Measurements from ENCODE around the gene SCG3. TPM values are rescaled to one million over a fixed set of nuclear protein-coding genes. Genes with fewer than 3 reads are reported as not detected.
A peak's percentile ranks its signal among the peaks of the same experiment; 100 is the strongest.

SCG3 gene
- total and polyA plus RNA-seq, 5 experiments from 2014 or later = not detected

DNA sequence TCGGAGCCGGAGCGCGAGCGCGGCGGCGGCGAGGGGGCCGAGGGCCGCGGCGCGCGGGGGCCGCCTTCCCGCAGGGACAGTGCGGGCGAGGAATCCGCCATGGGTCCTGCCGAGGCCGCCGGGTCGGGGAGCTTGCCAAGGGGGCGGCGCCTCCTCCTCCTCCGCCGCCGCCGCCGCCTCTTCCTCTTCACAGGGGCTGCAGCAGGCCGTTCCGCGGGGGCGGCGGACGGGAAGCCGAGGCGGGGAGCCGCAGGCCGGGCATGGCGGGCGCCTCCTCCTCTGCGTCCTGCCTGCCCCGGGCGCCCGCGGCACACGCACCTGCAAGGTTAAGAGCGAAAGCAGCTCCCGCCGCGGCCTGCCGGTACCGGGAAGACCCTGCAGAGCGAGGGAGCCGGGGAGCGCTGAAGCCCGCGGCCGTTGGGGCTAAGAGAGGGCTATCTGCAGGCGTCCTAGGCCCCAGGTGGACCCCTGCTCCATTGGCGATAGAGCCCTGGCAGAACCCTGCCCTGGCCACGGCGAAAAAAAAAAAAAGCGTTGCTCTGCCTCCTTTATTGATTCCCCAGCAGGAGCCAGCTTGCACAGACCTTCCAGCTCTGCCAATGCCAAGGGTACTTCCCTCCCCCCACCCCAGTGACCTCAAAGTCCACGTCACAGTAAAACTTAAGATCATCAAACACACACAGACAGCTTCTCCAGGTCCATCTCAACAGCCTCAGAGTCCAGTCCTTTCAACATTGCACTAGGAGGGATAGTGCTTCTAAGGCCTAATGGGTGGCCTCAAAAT, 56.4 kb downstream of the SCG3 start, which contains the start of gene LYSMD2:
Gene LYSMD2 (minus strand): TSS at position 134 of the 784 bp plus-strand sequence. CDS start 33 bp downstream, at position 101.
- H3K27me3 Mint-ChIP-seq = no peaks in the 10 kb centered on the region
- POLR2A ChIA-PET = interaction anchor here (0.7 to 5.4 kb wide), 15 partner anchors 9 to 441 kb away, joined by 3 to 68 read pairs (median 6); partner anchors contain the start of genes DMXL2, LEO1 and TMOD2
- peak within 1 kb of the TSS; percentile 93 to 99 (median 97) for H3K27ac Mint-ChIP-seq
- ATAC-seq (peak; percentile 63 to 72), DNase-seq (peak; percentile 51 to 84 (median 68))
- no peaks in the 10 kb centered on the region for H3K9me3 Mint-ChIP-seq
- H3K4me3 Mint-ChIP-seq = peak within 1 kb of the TSS; percentile 83 to 97 (median 92)
- no peaks in the 10 kb centered on the region for H3K36me3 Mint-ChIP-seq
- peaks cover 28 to 54% (median 53%) of the 10 kb centered on the region in 4 donors for H3K4me1 Mint-ChIP-seq

DNA sequence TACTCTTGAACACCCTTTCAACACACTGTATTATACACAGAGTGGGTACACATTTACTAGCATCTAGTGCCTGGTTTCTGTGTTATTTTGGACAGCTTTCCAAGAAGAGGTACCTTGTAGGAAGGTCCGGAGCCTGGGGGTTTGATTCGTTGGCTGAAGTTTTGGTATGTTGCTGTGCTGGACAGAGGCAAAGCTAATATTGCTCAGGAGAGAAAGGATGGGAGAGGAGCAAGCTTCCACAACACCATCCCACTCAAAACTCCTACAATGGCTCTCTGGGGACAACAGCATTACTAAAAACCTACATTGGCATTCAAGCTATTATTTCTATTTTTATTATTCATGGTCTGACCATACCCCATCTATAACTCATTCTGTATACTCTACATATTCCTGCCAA, 57.2 kb downstream of the SCG3 start:
- ATAC-seq (no peak), DNase-seq (no peak)
- Mint-ChIP-seq H3K9me3 (no peaks in the 10 kb centered on the region), H3K4me3 (peak overlapping the region; percentile 75 to 95 (median 88)), H3K27ac (peak overlapping the region; percentile 92 to 99 (median 95)), H3K27me3 (no peaks in the 10 kb centered on the region), H3K36me3 (no peaks in the 10 kb centered on the region), H3K4me1 (peaks cover 20 to 46% (median 44%) of the 10 kb centered on the region in 4 donors)
- POLR2A ChIA-PET = interaction anchor here (0.7 to 5.4 kb wide), 7 partner anchors 9 to 41 kb away, joined by 3 to 68 read pairs (median 7); partner anchors contain the start of gene TMOD2

DNA sequence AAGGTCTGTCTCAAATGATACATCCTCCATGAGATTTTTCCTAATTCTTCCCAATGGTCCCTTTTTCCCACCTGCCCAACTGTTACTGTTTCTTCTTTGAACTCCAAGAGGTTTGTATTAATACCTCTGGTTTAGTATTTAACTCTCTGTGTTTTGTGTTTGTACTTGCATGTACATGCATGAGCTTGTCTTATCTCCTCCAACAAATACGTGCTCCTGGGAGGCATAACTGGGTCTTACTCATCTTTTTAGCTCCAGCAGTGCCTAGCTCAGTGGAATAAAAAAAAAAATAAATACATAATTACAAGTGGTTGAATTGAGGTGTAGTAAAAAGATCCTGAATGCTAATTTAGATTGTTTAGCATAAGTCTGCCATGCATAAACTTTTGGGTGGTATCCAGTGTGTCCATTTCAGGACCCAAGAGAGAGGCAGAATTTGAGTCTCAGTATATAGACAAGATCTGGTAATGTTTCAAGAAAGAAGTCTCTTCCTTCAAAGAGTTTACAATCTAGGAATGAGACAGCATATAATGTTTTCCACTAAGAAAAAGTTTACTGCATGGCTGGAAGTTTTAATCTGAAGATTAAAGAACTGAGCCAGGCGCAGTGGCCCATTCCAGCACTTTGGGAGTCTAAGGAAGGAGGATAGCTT, 57.9 kb downstream of the SCG3 start:
- H3K9me3 Mint-ChIP-seq = no peaks in the 10 kb centered on the region
- no peaks in the 10 kb centered on the region for H3K27me3 Mint-ChIP-seq
- H3K36me3 Mint-ChIP-seq = no peaks in the 10 kb centered on the region
- DNase-seq = no peak
- peak overlapping the region; percentile 41 to 99 (median 95) for H3K27ac Mint-ChIP-seq
- POLR2A ChIA-PET = interaction anchor here (5.4 kb wide), 1 partner anchor 13 kb away, joined by 68 read pairs; the partner anchor contains the start of gene TMOD2
- peak overlapping the region in 8 of 10 donors; percentile 19 to 93 (median 87) for H3K4me3 Mint-ChIP-seq
- peaks cover 20 to 41% (median 38%) of the 10 kb centered on the region in 4 donors for H3K4me1 Mint-ChIP-seq
- ATAC-seq = no peak

DNA sequence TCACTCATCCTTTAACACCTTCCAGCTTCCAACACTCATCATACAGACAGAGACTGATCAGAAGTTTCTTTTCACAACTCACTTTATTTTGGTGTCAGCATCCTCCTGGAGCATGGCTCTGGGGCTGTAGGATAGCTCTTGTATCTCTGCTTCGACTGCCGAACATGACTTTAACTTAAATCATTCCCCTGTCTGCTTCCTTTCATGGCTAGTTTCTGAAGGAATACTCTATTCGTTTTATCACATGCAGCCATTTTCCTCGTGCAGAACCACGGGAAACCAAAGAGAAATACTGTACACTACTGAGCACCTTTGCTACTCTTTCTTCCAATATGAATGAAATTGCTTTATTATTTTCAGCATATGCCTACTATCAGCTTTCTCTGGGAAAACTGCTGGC, 68.0 kb downstream of the SCG3 start:
- Mint-ChIP-seq H3K27me3 (peaks cover 0 to 5% (median 0%) of the 10 kb centered on the region in 5 donors), H3K4me3 (no peak overlapping the region), H3K36me3 (no peaks in the 10 kb centered on the region), H3K27ac (no peak overlapping the region), H3K9me3 (no peaks in the 10 kb centered on the region), H3K4me1 (peaks cover 17 to 37% (median 31%) of the 10 kb centered on the region in 4 donors)
- ATAC-seq = no peak
- no peak for DNase-seq
- POLR2A ChIA-PET = interaction anchor here (8.0 kb wide), 1 partner anchor 11 kb away, joined by 68 read pairs; the partner anchor contains the start of gene LYSMD2

DNA sequence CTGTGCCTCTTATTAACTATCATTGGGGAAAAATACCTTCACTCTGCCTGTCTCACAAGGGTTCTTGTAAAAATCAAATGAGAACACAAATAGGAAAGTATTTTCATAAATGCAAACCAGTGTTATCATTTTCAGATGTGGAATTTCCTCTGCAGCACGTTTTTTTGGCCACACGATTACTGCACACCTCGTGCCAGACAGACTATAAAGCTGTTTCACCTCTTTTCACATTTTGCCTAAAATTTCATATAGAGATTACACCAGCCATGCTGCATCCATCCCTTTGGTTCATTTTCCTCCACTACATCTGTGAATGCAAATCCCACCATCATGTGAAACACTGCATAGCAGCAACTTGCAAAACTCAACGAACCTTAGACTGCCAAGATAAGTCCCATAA, 68.9 kb downstream of the SCG3 start:
- Mint-ChIP-seq H3K27ac (peak overlapping the region in 1 of 10 donors; percentile 68), H3K36me3 (no peaks in the 10 kb centered on the region), H3K9me3 (no peaks in the 10 kb centered on the region), H3K4me3 (peak overlapping the region; percentile 49 to 94 (median 89)), H3K4me1 (peaks cover 20 to 46% (median 39%) of the 10 kb centered on the region in 4 donors), H3K27me3 (peaks cover 0 to 5% (median 0%) of the 10 kb centered on the region in 5 donors)
- POLR2A ChIA-PET = interaction anchor here (8.0 kb wide), 1 partner anchor 12 kb away, joined by 68 read pairs; the partner anchor contains the start of gene LYSMD2
- ATAC-seq = no peak
- no peak for DNase-seq

DNA sequence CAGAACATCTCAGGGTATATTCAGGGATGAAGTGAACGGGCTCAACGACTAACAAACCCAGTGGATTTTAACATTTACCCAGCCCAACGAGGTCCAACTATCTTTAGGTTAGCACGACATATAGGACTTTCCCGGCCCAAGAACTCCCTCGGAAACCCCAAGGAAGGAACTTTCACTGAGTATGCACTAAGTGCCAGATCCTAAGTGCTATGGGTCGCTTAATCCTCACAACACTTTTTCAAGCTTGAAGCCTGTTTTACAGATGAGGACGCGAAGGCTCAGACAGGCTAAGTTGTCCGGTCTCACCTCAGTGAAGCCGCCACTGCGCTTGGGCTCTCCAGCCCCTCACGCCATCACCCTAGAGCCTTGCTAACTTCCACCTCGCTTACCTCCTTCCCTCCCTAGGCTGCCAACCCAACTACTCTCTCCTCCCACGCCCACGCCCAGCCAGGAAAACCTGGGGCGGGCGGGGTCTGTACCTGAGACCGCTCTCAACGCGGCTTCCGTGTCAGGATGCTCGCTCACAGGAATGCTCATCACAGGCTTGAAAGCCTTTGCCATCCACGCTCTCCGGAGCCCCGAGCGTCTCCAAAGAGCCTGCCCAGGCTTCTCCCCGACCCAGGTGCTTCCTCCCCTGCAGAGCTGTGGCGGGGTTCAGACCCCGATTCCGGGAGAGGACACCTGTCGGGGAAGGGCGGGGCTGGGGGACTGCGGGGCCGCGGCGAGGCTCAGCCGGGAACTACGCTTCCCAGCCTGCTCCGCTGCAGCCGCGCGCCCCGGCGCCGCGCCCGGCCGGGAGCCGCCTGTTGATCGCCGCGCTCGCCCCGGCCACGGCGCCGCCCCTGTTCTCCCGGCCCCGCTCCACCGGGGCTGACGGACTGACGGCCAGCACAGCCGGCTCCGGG, 69.7 kb downstream of the SCG3 start, which contains the start of gene TMOD2:
Gene TMOD2 (plus strand): TSS at position 806 of the 905 bp plus-strand sequence. CDS start 14,845 bp downstream, outside the sequence.
- ATAC-seq (peak; percentile 89 to 91), DNase-seq (peak; percentile 11 to 71 (median 44))
- Mint-ChIP-seq H3K36me3 (no peaks in the 10 kb centered on the region), H3K9me3 (no peaks in the 10 kb centered on the region), H3K27ac (peak within 1 kb of the TSS; percentile 22 to 86 (median 73)), H3K4me3 (peak within 1 kb of the TSS; percentile 83 to 94 (median 92)), H3K4me1 (peaks cover 27 to 55% (median 46%) of the 10 kb centered on the region in 4 donors), H3K27me3 (peaks cover 0 to 3% (median 0%) of the 10 kb centered on the region in 5 donors)
- POLR2A ChIA-PET = interaction anchor here (8.0 kb wide), 1 partner anchor 13 kb away, joined by 68 read pairs; the partner anchor contains the start of gene LYSMD2

DNA sequence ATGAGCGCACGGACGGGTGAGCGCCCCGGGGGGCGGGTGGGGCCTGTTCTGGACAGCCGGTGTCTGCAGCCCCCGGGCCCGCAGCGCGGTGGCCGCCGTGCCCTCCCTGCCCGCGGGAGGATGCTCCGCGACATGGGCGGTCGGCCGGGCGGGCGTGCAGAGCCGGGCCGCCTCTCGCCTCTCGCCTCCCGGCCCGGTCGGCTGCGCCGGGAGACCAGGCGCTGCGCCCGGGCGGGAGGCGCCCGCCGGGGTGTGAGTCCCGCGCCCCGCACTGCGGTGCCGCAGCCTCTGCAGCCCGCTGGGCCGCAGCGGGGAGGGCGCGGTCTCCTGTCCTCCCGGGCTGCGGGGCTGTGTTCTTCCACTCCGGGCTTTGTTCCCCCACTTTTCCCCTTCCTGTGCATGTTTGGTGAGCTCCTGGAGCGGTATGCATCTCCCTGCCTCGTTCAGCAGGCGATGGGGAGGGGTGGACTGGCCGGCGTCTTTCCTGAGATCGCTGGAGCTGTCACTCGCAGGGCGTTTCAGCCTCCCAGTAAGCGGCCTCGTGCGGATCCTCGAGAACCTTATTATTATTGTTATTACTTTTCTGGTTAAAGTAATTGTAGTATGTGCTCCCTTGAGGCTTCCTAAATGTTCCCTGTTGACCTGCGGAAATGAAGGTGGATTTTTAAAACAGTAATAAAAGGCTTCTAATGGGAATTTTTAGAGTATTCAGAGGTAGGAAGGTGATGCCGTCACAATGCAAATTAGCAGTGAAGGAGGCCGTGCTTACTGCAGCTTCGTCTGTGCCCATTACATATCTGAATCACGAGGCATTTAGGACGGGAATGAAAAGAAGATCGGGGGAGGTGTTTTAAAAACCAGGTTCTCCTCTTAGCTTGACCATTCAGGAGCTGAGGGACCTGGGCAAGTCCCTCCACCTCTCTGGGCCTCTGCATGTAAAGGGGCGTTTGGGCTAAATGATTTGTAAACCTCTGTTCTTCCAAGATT, 70.7 kb downstream of the SCG3 start:
- Mint-ChIP-seq H3K4me3 (peak overlapping the region; percentile 83 to 94 (median 88)), H3K9me3 (no peaks in the 10 kb centered on the region), H3K36me3 (no peaks in the 10 kb centered on the region), H3K4me1 (peaks cover 27 to 56% (median 46%) of the 10 kb centered on the region in 4 donors), H3K27ac (peak overlapping the region in 7 of 10 donors; percentile 22 to 78 (median 63)), H3K27me3 (peaks cover 0 to 3% (median 0%) of the 10 kb centered on the region in 5 donors)
- ATAC-seq (peak; percentile 47 to 58), DNase-seq (peak in 2 of 10 donors; percentile 13 to 21)
- POLR2A ChIA-PET = interaction anchor here (8.0 kb wide), 1 partner anchor 14 kb away, joined by 68 read pairs; the partner anchor contains the start of gene LYSMD2

DNA sequence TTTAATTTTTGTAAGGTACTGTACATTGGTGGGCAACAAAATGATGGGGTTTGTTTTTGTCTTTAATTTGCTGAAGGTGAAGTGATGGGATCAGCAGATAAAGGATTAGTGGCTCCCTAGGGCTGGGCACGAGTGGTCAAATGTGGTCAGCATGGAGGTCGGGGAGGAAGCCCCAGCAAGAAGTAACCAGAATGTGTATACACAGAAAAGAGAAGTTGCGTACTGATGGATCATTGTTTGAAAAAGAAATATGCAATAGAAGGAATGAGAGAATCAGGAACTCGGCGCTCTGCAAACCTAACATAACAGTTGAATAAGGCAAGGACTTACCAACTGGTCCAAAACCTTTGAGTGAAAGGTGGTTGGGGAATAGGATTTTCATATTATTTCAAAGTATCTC, 71.6 kb downstream of the SCG3 start:
- ATAC-seq = no peak

DNA sequence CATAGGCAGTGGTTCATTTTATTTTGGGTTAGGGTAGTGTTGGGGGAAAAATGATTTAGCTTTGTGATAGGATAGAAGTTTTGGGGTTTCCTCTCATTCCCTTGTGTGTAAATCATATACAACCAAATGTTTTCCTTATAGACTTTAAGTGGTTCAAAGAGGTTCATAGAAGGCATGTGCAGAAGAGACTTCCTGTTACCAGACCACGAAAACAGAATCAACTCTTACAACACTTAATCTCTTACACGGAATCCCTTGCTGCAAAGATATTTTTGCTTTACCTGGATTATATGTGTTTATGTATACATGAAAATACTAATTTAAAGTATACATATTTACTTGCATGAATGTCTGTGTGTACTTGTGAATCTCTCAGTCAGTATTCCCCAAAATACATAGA, 73.0 kb downstream of the SCG3 start:
- POLR2A ChIA-PET = interaction anchor here (8.0 kb wide), 1 partner anchor 16 kb away, joined by 68 read pairs; the partner anchor contains the start of gene LYSMD2
- DNase-seq (peak in 1 of 10 donors; percentile 13), ATAC-seq (no peak)
- Mint-ChIP-seq H3K27ac (peak overlapping the region in 3 of 10 donors; percentile 10 to 57 (median 52)), H3K27me3 (peaks cover 0 to 1% (median 0%) of the 10 kb centered on the region in 5 donors), H3K4me1 (peaks cover 31 to 56% (median 48%) of the 10 kb centered on the region in 4 donors), H3K9me3 (no peaks in the 10 kb centered on the region), H3K4me3 (peak overlapping the region in 8 of 10 donors; percentile 11 to 57 (median 36)), H3K36me3 (no peaks in the 10 kb centered on the region)

More for the DNA sequence above, 71.6 kb downstream of the SCG3 start:
- POLR2A ChIA-PET = interaction anchor here (8.0 kb wide), 1 partner anchor 15 kb away, joined by 68 read pairs; the partner anchor contains the start of gene LYSMD2
- Mint-ChIP-seq H3K4me1 (peaks cover 27 to 56% (median 46%) of the 10 kb centered on the region in 4 donors), H3K36me3 (no peaks in the 10 kb centered on the region), H3K27ac (peak overlapping the region in 3 of 10 donors; percentile 9 to 28 (median 22)), H3K27me3 (peaks cover 0 to 1% (median 0%) of the 10 kb centered on the region in 5 donors), H3K4me3 (peak overlapping the region; percentile 64 to 92 (median 86)), H3K9me3 (no peaks in the 10 kb centered on the region)
- no peak for DNase-seq

DNA sequence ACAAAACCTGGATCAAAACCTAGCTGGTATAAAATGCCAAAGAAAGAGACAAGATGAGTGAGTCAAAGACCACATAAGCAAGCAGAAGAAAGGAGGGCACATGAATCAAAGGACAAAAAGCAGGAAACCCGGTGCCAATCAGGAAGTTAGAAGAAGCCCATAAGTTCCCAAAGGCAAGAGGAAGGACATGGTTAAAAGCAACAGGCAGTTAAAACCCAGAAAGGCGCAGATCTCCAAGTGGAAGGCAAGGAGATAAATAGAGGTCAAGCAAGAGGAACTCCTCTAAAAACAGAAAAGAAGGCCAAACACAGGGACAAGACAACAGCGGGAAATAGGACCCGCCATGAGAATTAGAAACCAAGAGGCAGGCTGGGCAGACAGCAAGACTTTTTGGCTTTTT, 74.5 kb downstream of the SCG3 start:
- no peak overlapping the region for H3K4me3 Mint-ChIP-seq
- H3K4me1 Mint-ChIP-seq = peaks cover 31 to 49% (median 44%) of the 10 kb centered on the region in 4 donors
- H3K27me3 Mint-ChIP-seq = peaks cover 0 to 1% (median 0%) of the 10 kb centered on the region in 5 donors
- POLR2A ChIA-PET = interaction anchor here (8.0 kb wide), 1 partner anchor 18 kb away, joined by 68 read pairs; the partner anchor contains the start of gene LYSMD2
- ATAC-seq (no peak), DNase-seq (no peak)
- H3K27ac Mint-ChIP-seq = peak overlapping the region in 2 of 10 donors; percentile 21 to 67
- no peaks in the 10 kb centered on the region for H3K9me3 Mint-ChIP-seq
- H3K36me3 Mint-ChIP-seq = peaks cover 0 to 4% (median 0%) of the 10 kb centered on the region in 3 donors
